RWPE2 (cell line): Measurements from ENCODE around the gene PRKCSH.
"Not testable (repeated sequence)": the region's sequence is repeated elsewhere in the genome, so short reads cannot be mapped to it uniquely, and the experiment has no call there.

ENCODE experiments used
- ATAC-seq: fragments of 200-7000 bp; cut with Tn5 transposase; 3 replicates; pipeline ENCODE4 v1.9.1; 2021; ENCODE audit warnings: low read depth
- DNase-seq: peaks from one replicate; pipeline ENCODE4 v3.0.0-alpha.2; 2020; ENCODE audit warnings: low spot score
- H3K27ac ChIP-seq: fragments of 450-650 bp; 2 replicates; pipeline ENCODE4 v1.5.1; 2017; ENCODE audit warnings: mild to moderate bottlenecking; ENCODE audit not compliant: poor library complexity, severe bottlenecking
- H3K27me3 ChIP-seq: fragments of 250-450 bp; sonication (Bioruptor Pico); 2 replicates; pipeline ENCODE4 v1.5.1; 2021; ENCODE audit warnings: mild to moderate bottlenecking, moderate library complexity; ENCODE audit not compliant: insufficient read depth, poor library complexity, severe bottlenecking
- H3K36me3 ChIP-seq: fragments of 250-450 bp; sonication (Bioruptor Pico); 2 replicates; pipeline ENCODE4 v1.5.1; 2020; ENCODE audit warnings: low read depth, mild to moderate bottlenecking, moderate library complexity
- H3K4me1 ChIP-seq: fragments of 250-450 bp; sonication (Bioruptor Pico); 2 replicates; pipeline ENCODE4 v1.5.1; 2021; ENCODE audit warnings: mild to moderate bottlenecking, moderate library complexity; ENCODE audit not compliant: insufficient read depth, poor library complexity, severe bottlenecking
- H3K4me3 ChIP-seq: fragments of 250-450 bp; sonication (Bioruptor Pico); 2 replicates; pipeline ENCODE4 v1.5.1; 2021; ENCODE audit warnings: mild to moderate bottlenecking, moderate library complexity; ENCODE audit not compliant: severe bottlenecking
- H3K9me3 ChIP-seq: fragments of 250-450 bp; sonication (Bioruptor Pico); 2 replicates; pipeline ENCODE4 v1.5.1; 2021; ENCODE audit warnings: mild to moderate bottlenecking, moderate library complexity; ENCODE audit not compliant: severe bottlenecking
- TF ChIP-seq, protein P1 (sequence below): fragments of 450-650 bp; IDR thresholded peaks from one replicate; pipeline ENCODE4 v1.5.1; 2017; ENCODE audit warnings: mild to moderate bottlenecking, moderate library complexity; ENCODE audit not compliant: poor library complexity, severe bottlenecking

Gene PRKCSH

DNA sequence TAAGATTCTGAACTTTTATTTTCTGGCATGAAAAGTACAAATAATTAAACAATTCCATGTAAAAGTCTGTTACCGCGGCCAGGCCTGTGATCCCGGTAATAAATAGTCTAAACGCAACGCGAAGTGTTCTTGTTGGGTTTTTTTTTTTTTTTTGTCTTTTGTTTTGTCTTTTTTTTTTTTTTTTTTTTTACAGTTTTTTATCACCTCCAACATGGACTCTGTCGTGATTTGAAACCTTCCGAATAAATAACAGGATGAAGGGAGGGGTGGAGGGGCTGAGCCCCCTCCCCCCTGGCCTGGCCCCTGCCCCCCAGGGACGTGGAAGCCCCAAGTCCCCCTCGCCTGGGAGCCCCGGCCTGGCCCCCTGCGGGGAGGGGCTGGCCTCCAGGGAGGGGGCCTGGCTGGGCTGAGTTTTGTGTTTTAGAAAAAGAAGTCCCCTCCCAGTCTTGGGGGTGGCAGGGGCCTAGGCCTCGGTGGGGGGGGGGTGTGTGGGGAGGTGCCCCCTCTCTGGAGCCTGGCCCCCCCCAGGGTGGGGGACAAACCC is 16.0 kb downstream of the PRKCSH start:
- TF ChIP-seq, protein P1, sequence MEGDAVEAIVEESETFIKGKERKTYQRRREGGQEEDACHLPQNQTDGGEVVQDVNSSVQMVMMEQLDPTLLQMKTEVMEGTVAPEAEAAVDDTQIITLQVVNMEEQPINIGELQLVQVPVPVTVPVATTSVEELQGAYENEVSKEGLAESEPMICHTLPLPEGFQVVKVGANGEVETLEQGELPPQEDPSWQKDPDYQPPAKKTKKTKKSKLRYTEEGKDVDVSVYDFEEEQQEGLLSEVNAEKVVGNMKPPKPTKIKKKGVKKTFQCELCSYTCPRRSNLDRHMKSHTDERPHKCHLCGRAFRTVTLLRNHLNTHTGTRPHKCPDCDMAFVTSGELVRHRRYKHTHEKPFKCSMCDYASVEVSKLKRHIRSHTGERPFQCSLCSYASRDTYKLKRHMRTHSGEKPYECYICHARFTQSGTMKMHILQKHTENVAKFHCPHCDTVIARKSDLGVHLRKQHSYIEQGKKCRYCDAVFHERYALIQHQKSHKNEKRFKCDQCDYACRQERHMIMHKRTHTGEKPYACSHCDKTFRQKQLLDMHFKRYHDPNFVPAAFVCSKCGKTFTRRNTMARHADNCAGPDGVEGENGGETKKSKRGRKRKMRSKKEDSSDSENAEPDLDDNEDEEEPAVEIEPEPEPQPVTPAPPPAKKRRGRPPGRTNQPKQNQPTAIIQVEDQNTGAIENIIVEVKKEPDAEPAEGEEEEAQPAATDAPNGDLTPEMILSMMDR = no peak
- H3K27me3 ChIP-seq = no peaks in the 10 kb centered on the region
- no peaks in the 10 kb centered on the region for H3K9me3 ChIP-seq
- H3K27ac ChIP-seq = no peak overlapping the region
- H3K36me3 ChIP-seq = peaks cover 26% of the 10 kb centered on the region
- H3K4me1 ChIP-seq = no peaks in the 10 kb centered on the region
- DNase-seq (no peak), ATAC-seq (no peak)
- no peak overlapping the region for H3K4me3 ChIP-seq

DNA sequence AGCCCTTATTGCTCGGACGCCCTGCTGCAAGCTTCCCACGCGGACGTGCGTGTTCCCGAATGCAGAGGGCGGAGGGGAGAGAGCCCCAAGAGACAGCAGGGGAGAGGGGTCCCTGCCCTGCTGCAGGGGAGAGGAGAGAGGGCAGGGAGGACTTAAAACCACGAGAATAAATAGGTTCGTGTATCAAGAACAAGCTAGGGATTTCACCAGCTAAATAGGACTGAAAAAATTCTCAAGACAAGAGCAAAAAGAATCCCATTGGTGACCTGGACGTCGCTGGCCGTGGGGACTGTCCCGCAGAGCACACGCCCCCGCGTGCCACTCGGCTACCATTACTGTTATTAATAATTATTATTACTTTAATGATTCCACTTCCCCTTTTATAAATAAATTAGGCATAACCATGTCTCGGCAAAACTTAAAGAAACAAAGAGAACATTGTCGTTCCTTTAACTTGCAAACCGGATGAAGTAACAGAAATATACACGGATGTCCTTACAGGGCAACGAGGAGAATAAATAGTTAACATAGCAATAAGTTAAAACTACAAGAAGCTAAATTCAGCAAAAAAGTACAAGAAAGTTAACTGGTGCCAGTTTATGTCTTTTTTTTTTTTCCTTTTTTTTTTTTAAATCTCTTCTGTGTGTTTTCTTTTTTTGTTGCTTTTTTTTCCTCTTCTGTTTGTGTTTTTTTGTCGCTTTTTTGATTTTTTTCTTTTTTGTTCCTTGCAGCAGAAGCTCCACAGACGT is 16.6 kb downstream of the PRKCSH start:
- Histone ChIP-seq H3K27me3 (no peaks in the 10 kb centered on the region), H3K27ac (no peak overlapping the region), H3K9me3 (no peaks in the 10 kb centered on the region), H3K36me3 (peaks cover 20% of the 10 kb centered on the region), H3K4me3 (no peak overlapping the region), H3K4me1 (no peaks in the 10 kb centered on the region)
- ATAC-seq (no peak), DNase-seq (no peak)
- TF ChIP-seq, protein P1 = no peak

DNA sequence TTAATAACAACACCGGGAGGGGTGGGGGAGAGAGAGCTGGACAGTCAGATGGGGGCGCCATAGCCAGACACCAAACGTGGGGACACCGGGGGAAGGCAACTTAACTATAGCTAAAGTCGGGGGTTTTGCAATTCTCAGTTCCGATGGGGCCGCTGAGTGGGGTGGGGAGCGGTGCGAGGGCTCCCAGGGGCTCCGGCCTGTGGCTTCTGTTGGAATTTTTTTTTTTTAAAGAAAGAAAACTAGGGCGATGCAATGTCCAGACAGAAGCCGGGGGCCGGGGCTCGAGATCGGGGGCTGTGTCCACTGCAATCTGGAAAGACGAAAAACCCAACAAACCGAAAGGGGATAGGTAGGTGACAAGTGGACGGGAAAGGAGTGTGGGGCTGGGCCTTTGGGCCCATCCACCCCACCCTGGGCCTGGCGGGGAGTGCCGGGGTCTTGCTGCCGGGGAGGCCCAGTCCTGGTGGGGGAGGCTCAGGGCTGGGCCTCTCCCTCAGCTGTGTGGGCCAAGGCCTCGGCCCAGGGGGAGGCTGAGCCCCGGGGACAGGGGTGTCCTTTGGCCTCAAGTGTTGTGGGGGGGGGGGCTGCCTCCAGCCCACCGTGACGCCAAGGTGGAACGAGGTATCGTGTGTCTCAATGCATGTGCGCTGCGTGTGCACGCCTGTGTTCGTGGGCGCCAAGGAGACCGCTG is 17.3 kb downstream of the PRKCSH start:
- Histone ChIP-seq H3K27ac (no peak overlapping the region), H3K27me3 (no peaks in the 10 kb centered on the region), H3K4me1 (no peaks in the 10 kb centered on the region), H3K9me3 (no peaks in the 10 kb centered on the region), H3K4me3 (no peak overlapping the region), H3K36me3 (peaks cover 13% of the 10 kb centered on the region; the same call in 1 of the 2 replicates)
- TF ChIP-seq, protein P1 = no peak
- DNase-seq (no peak), ATAC-seq (no peak)

DNA sequence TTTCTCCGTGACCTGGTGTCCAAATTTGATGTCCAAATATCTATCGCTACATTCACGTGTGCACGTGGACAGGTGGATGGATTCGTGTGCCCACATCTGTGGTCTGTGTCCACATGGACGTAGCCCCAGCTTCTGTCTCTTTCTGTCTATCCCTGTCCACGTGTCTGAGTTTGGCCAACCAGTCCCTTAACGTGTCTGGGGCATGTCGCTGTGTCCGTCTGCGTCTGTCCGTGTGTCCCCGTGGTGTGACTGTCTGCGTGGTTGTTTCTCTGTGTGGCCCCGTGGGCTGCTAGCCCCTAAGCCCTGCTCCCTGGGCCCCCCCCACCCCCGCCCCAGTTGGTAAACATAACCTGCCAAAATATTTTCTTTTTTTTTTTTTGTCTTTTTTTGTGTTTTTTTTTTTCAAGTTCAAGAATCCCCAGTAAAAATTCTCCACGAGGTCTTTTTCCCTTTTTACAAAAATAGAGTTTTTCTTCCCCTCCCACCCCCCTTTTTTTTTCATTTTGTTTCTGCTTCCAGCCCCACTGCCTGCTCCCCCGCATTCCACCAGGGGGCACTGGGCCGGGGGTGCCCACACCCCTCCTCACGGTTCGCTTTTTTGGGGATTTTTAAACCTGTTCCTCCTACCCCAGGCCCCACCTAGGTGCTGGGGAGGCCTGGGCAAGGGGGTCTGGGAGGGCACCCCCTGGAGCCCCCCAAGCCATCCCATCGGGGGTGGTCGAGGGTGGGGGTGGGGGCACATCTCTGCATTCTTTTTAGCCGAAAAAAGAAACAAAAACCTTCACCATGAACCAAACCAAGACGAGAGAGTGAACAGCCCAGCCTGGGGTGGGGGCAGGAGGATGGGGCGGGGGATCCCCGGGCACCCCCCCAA is 18.3 kb downstream of the PRKCSH start:
- H3K4me3 ChIP-seq = no peak overlapping the region
- peaks cover 9% of the 10 kb centered on the region; the same call in 1 of the 2 replicates for H3K36me3 ChIP-seq
- no peaks in the 10 kb centered on the region for H3K4me1 ChIP-seq
- DNase-seq (no peak), ATAC-seq (no peak)
- H3K27me3 ChIP-seq = no peaks in the 10 kb centered on the region
- no peak overlapping the region for H3K27ac ChIP-seq
- TF ChIP-seq, protein P1 = peak; percentile 41
- H3K9me3 ChIP-seq = no peaks in the 10 kb centered on the region

DNA sequence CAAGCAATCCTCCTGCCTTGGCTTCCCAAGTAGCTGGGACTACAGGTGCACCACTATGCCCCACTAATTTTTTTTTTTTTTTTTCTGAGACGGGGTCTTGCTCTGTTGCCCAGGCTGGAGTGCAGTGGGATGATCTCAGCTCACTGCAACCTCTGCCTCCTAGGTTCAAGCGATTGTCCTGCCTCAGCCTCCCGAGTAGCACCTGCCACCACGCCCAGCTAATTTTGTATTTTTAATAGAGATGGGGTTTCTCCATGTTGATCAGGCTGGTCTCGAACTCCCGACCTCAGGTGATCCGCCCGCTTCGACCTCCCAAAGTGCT is 19.8 kb downstream of the PRKCSH start:
- not testable (repeated sequence) for H3K27me3 ChIP-seq, DNase-seq, H3K9me3 ChIP-seq, H3K4me3 ChIP-seq, H3K27ac ChIP-seq, H3K4me1 ChIP-seq, H3K36me3 ChIP-seq, ATAC-seq
